ENCODE data around the gene FBLIM1.

Gene FBLIM1

GRCh38 chr1:15768388-15768787 is 9.8 kb downstream of the FBLIM1 start:
- H3K4me1 ChIP-seq (ENCODE audit: control insufficient read depth, insufficient read depth, low read length): peaks cover 4% of the 10 kb centered on the region
- H3K9me3 ChIP-seq (ENCODE audit: control insufficient read depth in 2 of 2, low read length in 2 of 2): no peaks in the 10 kb centered on the region
- H3K36me3 ChIP-seq (ENCODE audit: control insufficient read depth in 2 of 2, insufficient read depth in 2 of 2, low read length in 2 of 2): peaks cover 22 to 25% of the 10 kb centered on the region in 2 donors
- no peaks in the 10 kb centered on the region for H3K27me3 ChIP-seq (ENCODE audit: control insufficient read depth in 1 of 2, insufficient read depth in 2 of 2, low read length in 2 of 2)
- no peak overlapping the region for H3K4me3 ChIP-seq (ENCODE audit: low read length in 2 of 2)
- H3K9ac ChIP-seq (ENCODE audit: low read length in 2 of 2): no peak overlapping the region
- H3K27ac ChIP-seq (ENCODE audit: low read length): no peak overlapping the region

- Histone ChIP-seq H3K27me3 (ENCODE audit: control insufficient read depth in 1 of 2, insufficient read depth in 2 of 2, low read length in 2 of 2) (no peaks in the 10 kb centered on the region), H3K9me3 (ENCODE audit: control insufficient read depth in 2 of 2, low read length in 2 of 2) (no peaks in the 10 kb centered on the region), H3K27ac (ENCODE audit: low read length) (no peak overlapping the region), H3K9ac (ENCODE audit: low read length in 2 of 2) (no peak overlapping the region), H3K4me3 (ENCODE audit: low read length in 2 of 2) (no peak overlapping the region), H3K36me3 (ENCODE audit: control insufficient read depth in 2 of 2, insufficient read depth in 2 of 2, low read length in 2 of 2) (peaks cover 27 to 30% of the 10 kb centered on the region in 2 donors), H3K4me1 (ENCODE audit: control insufficient read depth, insufficient read depth, low read length) (no peaks in the 10 kb centered on the region)
These were observed 11.8 kb downstream of the FBLIM1 start for GRCh38 chr1:15770313-15770962.

DNA sequence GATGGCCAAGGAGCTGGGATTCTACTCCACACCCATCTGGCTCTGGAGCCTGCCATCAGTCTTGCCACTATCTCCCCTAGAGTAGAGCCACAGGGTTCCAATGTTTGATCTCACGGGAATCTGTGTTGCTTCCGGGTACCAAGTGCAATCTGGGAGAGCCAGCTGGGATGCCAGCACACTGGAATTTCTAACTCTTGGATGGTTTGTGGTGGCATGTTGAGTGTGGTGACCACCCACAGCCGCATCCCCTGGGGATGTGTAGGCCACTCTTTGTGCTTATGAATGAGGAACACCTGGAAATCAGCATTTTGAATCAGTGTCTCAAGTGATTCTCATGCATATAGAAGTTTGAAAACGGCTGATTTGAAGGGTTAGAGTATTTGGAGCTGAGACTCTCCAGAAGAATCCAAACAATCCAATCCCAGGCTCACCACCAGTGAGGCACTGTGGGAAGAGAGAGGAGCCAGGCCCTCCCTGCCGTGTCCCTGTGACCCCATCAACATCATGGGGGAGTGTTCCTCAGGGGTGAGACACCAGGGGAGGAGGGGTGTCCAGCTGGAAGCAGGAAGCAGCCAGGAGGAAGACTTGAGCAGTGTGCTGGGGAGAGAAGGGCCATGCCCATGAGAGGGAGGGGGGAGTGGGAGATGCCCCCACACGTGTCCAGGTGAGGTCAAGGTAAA is 13.4 kb downstream of the FBLIM1 start:
- Histone ChIP-seq H3K4me3 (ENCODE audit: low read length in 2 of 2) (no peak overlapping the region), H3K27ac (ENCODE audit: low read length) (no peak overlapping the region), H3K9ac (ENCODE audit: low read length in 2 of 2) (no peak overlapping the region), H3K36me3 (ENCODE audit: control insufficient read depth in 2 of 2, insufficient read depth in 2 of 2, low read length in 2 of 2) (peaks cover 30% of the 10 kb centered on the region in 2 donors), H3K9me3 (ENCODE audit: control insufficient read depth in 2 of 2, low read length in 2 of 2) (no peaks in the 10 kb centered on the region), H3K4me1 (ENCODE audit: control insufficient read depth, insufficient read depth, low read length) (peaks cover 4% of the 10 kb centered on the region), H3K27me3 (ENCODE audit: control insufficient read depth in 1 of 2, insufficient read depth in 2 of 2, low read length in 2 of 2) (no peaks in the 10 kb centered on the region)

DNA sequence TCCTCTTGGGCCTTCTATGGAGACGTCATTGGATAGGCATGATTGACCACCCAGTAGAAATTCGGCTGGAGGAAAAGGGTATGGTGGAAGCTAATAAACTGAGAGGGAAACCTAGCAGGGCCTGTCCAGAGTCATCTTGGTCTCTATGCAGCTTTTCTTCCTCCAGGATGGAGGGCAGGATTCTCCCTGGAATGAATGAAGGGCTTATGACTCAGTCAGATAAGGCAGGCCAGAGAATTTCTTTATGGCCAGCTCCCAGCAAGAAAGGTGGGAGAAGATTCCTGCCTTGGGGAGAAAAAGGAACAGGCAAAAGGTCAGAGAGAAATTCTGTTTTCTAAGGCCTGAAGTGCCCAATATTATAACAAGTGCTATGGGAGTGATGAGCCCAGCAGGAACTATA is 17.1 kb downstream of the FBLIM1 start:
- no peaks in the 10 kb centered on the region for H3K27me3 ChIP-seq (ENCODE audit: control insufficient read depth in 1 of 2, insufficient read depth in 2 of 2, low read length in 2 of 2)
- H3K36me3 ChIP-seq (ENCODE audit: control insufficient read depth in 2 of 2, insufficient read depth in 2 of 2, low read length in 2 of 2): peaks cover 22 to 33% of the 10 kb centered on the region in 2 donors
- H3K9ac ChIP-seq (ENCODE audit: low read length in 2 of 2): no peak overlapping the region
- peaks cover 7% of the 10 kb centered on the region for H3K4me1 ChIP-seq (ENCODE audit: control insufficient read depth, insufficient read depth, low read length)
- H3K9me3 ChIP-seq (ENCODE audit: control insufficient read depth in 2 of 2, low read length in 2 of 2): no peaks in the 10 kb centered on the region
- H3K27ac ChIP-seq (ENCODE audit: low read length): no peak overlapping the region
- H3K4me3 ChIP-seq (ENCODE audit: low read length in 2 of 2): no peak overlapping the region

GRCh38 chr1:15777909-15778707 is 19.5 kb downstream of the FBLIM1 start:
- H3K27ac ChIP-seq (ENCODE audit: low read length): no peak overlapping the region
- H3K9ac ChIP-seq (ENCODE audit: low read length in 2 of 2): no peak overlapping the region
- H3K9me3 ChIP-seq (ENCODE audit: control insufficient read depth in 2 of 2, low read length in 2 of 2): no peaks in the 10 kb centered on the region
- peaks cover 7% of the 10 kb centered on the region for H3K4me1 ChIP-seq (ENCODE audit: control insufficient read depth, insufficient read depth, low read length)
- no peaks in the 10 kb centered on the region for H3K27me3 ChIP-seq (ENCODE audit: control insufficient read depth in 1 of 2, insufficient read depth in 2 of 2, low read length in 2 of 2)
- H3K36me3 ChIP-seq (ENCODE audit: control insufficient read depth in 2 of 2, insufficient read depth in 2 of 2, low read length in 2 of 2): peaks cover 18 to 19% of the 10 kb centered on the region in 2 donors
- H3K4me3 ChIP-seq (ENCODE audit: low read length in 2 of 2): no peak overlapping the region

- H3K27ac ChIP-seq (ENCODE audit: low read length): no peak overlapping the region
- H3K27me3 ChIP-seq (ENCODE audit: control insufficient read depth in 1 of 2, insufficient read depth in 2 of 2, low read length in 2 of 2): no peaks in the 10 kb centered on the region
- no peak overlapping the region for H3K9ac ChIP-seq (ENCODE audit: low read length in 2 of 2)
- H3K4me1 ChIP-seq (ENCODE audit: control insufficient read depth, insufficient read depth, low read length): peaks cover 5% of the 10 kb centered on the region
- no peaks in the 10 kb centered on the region for H3K9me3 ChIP-seq (ENCODE audit: control insufficient read depth in 2 of 2, low read length in 2 of 2)
- H3K4me3 ChIP-seq (ENCODE audit: low read length in 2 of 2): no peak overlapping the region
- H3K36me3 ChIP-seq (ENCODE audit: control insufficient read depth in 2 of 2, insufficient read depth in 2 of 2, low read length in 2 of 2): peaks cover 1 to 9% of the 10 kb centered on the region in 2 donors
These were observed 27.1 kb downstream of the FBLIM1 start for GRCh38 chr1:15785683-15786082.

GRCh38 chr1:15786581-15786980 is 28.0 kb downstream of the FBLIM1 start:
- Histone ChIP-seq H3K9me3 (ENCODE audit: control insufficient read depth in 2 of 2, low read length in 2 of 2) (no peaks in the 10 kb centered on the region), H3K4me1 (ENCODE audit: control insufficient read depth, insufficient read depth, low read length) (peaks cover 5% of the 10 kb centered on the region), H3K9ac (ENCODE audit: low read length in 2 of 2) (no peak overlapping the region), H3K27ac (ENCODE audit: low read length) (no peak overlapping the region), H3K27me3 (ENCODE audit: control insufficient read depth in 1 of 2, insufficient read depth in 2 of 2, low read length in 2 of 2) (no peaks in the 10 kb centered on the region), H3K36me3 (ENCODE audit: control insufficient read depth in 2 of 2, insufficient read depth in 2 of 2, low read length in 2 of 2) (peaks cover 0 to 7% of the 10 kb centered on the region in 2 donors), H3K4me3 (ENCODE audit: low read length in 2 of 2) (no peak overlapping the region)

DNA sequence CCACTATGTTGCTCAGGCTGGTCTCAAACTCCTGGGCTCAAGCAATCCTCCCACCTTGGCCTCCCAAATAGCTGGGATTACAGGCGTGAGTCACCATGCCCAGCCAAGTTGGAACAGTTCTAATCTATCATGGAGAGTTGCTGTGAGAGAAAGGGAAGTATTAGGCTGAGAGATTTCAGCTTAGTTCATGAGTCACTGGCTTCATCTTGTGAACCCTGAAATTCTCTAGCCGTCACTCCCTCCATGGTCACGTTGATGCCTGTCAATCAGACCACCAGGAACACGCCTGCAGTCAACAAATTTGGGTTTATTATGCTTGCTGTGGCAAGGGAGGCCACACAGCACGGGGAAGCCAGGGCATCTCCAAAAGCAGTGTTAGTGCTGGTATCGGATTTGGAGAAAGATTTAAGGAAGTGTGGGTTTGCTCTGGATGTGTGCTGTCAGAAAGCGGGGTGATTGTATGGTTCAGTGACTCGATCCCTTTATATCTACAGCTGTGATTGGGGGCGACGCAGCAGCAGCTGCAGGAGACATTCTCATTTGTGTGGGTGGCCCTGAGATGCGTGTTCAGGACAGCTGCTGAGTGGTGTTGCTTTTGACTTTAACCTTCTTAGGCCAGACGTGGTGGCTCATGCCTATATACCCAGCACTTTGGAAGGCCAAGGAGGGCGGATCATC is 30.2 kb downstream of the FBLIM1 start:
- Histone ChIP-seq H3K9ac (ENCODE audit: low read length in 2 of 2) (no peak overlapping the region), H3K27me3 (ENCODE audit: control insufficient read depth in 1 of 2, insufficient read depth in 2 of 2, low read length in 2 of 2) (no peaks in the 10 kb centered on the region), H3K4me1 (ENCODE audit: control insufficient read depth, insufficient read depth, low read length) (peaks cover 9% of the 10 kb centered on the region), H3K36me3 (ENCODE audit: control insufficient read depth in 2 of 2, insufficient read depth in 2 of 2, low read length in 2 of 2) (peaks cover 0 to 2% of the 10 kb centered on the region in 2 donors), H3K9me3 (ENCODE audit: control insufficient read depth in 2 of 2, low read length in 2 of 2) (no peaks in the 10 kb centered on the region), H3K27ac (ENCODE audit: low read length) (no peak overlapping the region), H3K4me3 (ENCODE audit: low read length in 2 of 2) (no peak overlapping the region)

DNA sequence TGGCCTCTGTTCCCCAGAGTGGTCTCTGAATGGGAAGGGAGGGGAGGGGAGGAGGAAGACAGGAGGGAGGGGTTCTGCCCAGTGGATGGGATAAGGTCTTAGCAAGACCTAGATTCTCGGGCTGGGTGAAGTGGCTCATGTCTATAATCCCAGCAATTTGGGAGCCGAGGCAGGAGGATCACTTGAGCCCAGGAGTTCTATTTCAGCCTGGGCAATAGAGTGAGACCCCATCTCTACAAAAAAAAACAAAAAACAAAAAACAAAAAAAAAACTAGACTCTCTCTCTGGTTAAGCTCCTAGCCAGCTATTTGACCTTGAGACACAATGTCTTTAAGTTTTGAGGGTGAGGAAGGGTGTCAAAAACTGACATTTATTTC is 37.5 kb downstream of the FBLIM1 start:
- Histone ChIP-seq H3K27me3 (ENCODE audit: control insufficient read depth in 1 of 2, insufficient read depth in 2 of 2, low read length in 2 of 2) (no peaks in the 10 kb centered on the region), H3K36me3 (ENCODE audit: control insufficient read depth in 2 of 2, insufficient read depth in 2 of 2, low read length in 2 of 2) (no peaks in the 10 kb centered on the region), H3K9me3 (ENCODE audit: control insufficient read depth in 2 of 2, low read length in 2 of 2) (no peaks in the 10 kb centered on the region), H3K4me1 (ENCODE audit: control insufficient read depth, insufficient read depth, low read length) (peaks cover 28% of the 10 kb centered on the region), H3K27ac (ENCODE audit: low read length) (no peak overlapping the region), H3K9ac (ENCODE audit: low read length in 2 of 2) (no peak overlapping the region), H3K4me3 (ENCODE audit: low read length in 2 of 2) (no peak overlapping the region)

- Histone ChIP-seq H3K9ac (ENCODE audit: low read length in 2 of 2) (no peak overlapping the region), H3K27ac (ENCODE audit: low read length) (no peak overlapping the region), H3K36me3 (ENCODE audit: control insufficient read depth in 2 of 2, insufficient read depth in 2 of 2, low read length in 2 of 2) (no peaks in the 10 kb centered on the region), H3K9me3 (ENCODE audit: control insufficient read depth in 2 of 2, low read length in 2 of 2) (no peaks in the 10 kb centered on the region), H3K4me3 (ENCODE audit: low read length in 2 of 2) (no peak overlapping the region), H3K27me3 (ENCODE audit: control insufficient read depth in 1 of 2, insufficient read depth in 2 of 2, low read length in 2 of 2) (no peaks in the 10 kb centered on the region), H3K4me1 (ENCODE audit: control insufficient read depth, insufficient read depth, low read length) (peaks cover 26% of the 10 kb centered on the region)
These were observed 39.2 kb downstream of the FBLIM1 start for GRCh38 chr1:15797614-15798390.

Data from stomach smooth muscle (tissue), 2 donors.